ENCODE measurements around the gene TKTL2.

Gene TKTL2

GRCh38 chr4:163470391-163470790 lies 3.2 kb downstream of the TKTL2 start:
- no peak overlapping the region for H3K27ac ChIP-seq (replicated peaks)
- H3K27me3 ChIP-seq (ENCODE audit: insufficient read depth, poor library complexity, severe bottlenecking) = no peaks in the 10 kb centered on the region
- TF ChIP-seq CTCF (IDR thresholded peaks at IDR 0.05; ENCODE audit: insufficient read depth, low read length) = no peak
- TF ChIP-seq GABPA (IDR thresholded peaks at IDR 0.05; ENCODE audit: low read depth) = no peak
- no peak for TF ChIP-seq REST (IDR thresholded peaks at IDR 0.05; ENCODE audit: insufficient replicate concordance, low read depth)
- no peak for TF ChIP-seq POLR2AphosphoS5 (IDR thresholded peaks at IDR 0.05; ENCODE audit: low read depth)
- no peak for TF ChIP-seq SPI1 (IDR thresholded peaks at IDR 0.05; ENCODE audit: borderline replicate concordance, low read depth)

GRCh38 chr4:163467082-163467770 lies 6.3 kb downstream of the TKTL2 start:
- H3K27me3 ChIP-seq (ENCODE audit: insufficient read depth, poor library complexity, severe bottlenecking) = no peaks in the 10 kb centered on the region
- no peak for DNase-seq (ENCODE audit: low read depth in 1 of 2, low spot score in 1 of 2)
- TF ChIP-seq SPI1 (IDR thresholded peaks at IDR 0.05; ENCODE audit: borderline replicate concordance, low read depth) = no peak
- TF ChIP-seq GABPA (IDR thresholded peaks at IDR 0.05; ENCODE audit: low read depth) = no peak
- no peak for TF ChIP-seq CTCF (IDR thresholded peaks at IDR 0.05; ENCODE audit: insufficient read depth, low read length)
- no peak for TF ChIP-seq POLR2AphosphoS5 (IDR thresholded peaks at IDR 0.05; ENCODE audit: low read depth)
- TF ChIP-seq REST (IDR thresholded peaks at IDR 0.05; ENCODE audit: insufficient replicate concordance, low read depth) = no peak
- no peak overlapping the region for H3K27ac ChIP-seq (replicated peaks)
- no peak overlapping the region for H3K4me3 ChIP-seq (replicated peaks; ENCODE audit: insufficient read depth, low read length)

More at GRCh38 chr4:163470391-163470790, 3.2 kb downstream of the TKTL2 start:
- no peak overlapping the region for H3K4me3 ChIP-seq (replicated peaks; ENCODE audit: insufficient read depth, low read length)
- no peak for DNase-seq (ENCODE audit: low read depth in 1 of 2, low spot score in 1 of 2)

GRCh38 chr4:163462556-163462955 lies 11.0 kb downstream of the TKTL2 start:
- Histone ChIP-seq H3K4me3 (replicated peaks; ENCODE audit: insufficient read depth, low read length) (no peak overlapping the region), H3K27me3 (ENCODE audit: insufficient read depth, poor library complexity, severe bottlenecking) (no peaks in the 10 kb centered on the region), H3K27ac (replicated peaks) (no peak overlapping the region)
- TF ChIP-seq GABPA (IDR thresholded peaks at IDR 0.05; ENCODE audit: low read depth) (no peak), CTCF (IDR thresholded peaks at IDR 0.05; ENCODE audit: insufficient read depth, low read length) (no peak), SPI1 (IDR thresholded peaks at IDR 0.05; ENCODE audit: borderline replicate concordance, low read depth) (no peak), REST (IDR thresholded peaks at IDR 0.05; ENCODE audit: insufficient replicate concordance, low read depth) (no peak), POLR2AphosphoS5 (IDR thresholded peaks at IDR 0.05; ENCODE audit: low read depth) (no peak)
- DNase-seq (ENCODE audit: low read depth in 1 of 2, low spot score in 1 of 2) = no peak
